Endothelial cell of umbilical vein (primary cell): ENCODE results near the gene AMDHD2.
"Not testable (repeated sequence)": the region's sequence is repeated elsewhere in the genome, so short reads cannot be mapped to it uniquely, and the experiment has no call there.

Experiments used
- CTCF ChIP-seq, 2 donors: IDR thresholded peaks; 1 replicate in 1 of 2; 2 replicates in 1 of 2; pipeline ENCODE4 v1.5.1; 2011; ENCODE audit warnings: low read length in 2 of 2, mild to moderate bottlenecking in 2 of 2, moderate library complexity in 2 of 2, control low read depth in 1 of 2, inconsistent platforms in 1 of 2, low read depth in 1 of 2; ENCODE audit not compliant: insufficient read depth in 1 of 2; ENCODE audit errors: extremely low read depth in 1 of 2
- JUN ChIP-seq: IDR thresholded peaks from 2 replicates; pipeline ENCODE4 v1.6.1; 2011; ENCODE audit warnings: borderline replicate concordance, low read depth; ENCODE audit not compliant: insufficient read length, insufficient read depth
- MAX ChIP-seq: IDR thresholded peaks from 2 replicates; pipeline ENCODE4 v1.6.1; 2011; ENCODE audit not compliant: insufficient read depth, insufficient read length
- POLR2A ChIP-seq: IDR thresholded peaks from 2 replicates; pipeline ENCODE4 v1.6.1; 2012; ENCODE audit warnings: low read depth, mild to moderate bottlenecking, control low read depth, low read length
- POLR2AphosphoS5 ChIP-seq: IDR thresholded peaks from 2 replicates; pipeline ENCODE4 v1.6.1; 2012; ENCODE audit warnings: low read depth, mild to moderate bottlenecking, control low read depth, low read length, moderate library complexity; ENCODE audit not compliant: insufficient read depth

- TF ChIP-seq POLR2A; CTCF (IDR thresholded peaks at IDR 0.05; ENCODE audit: extremely low read depth in 1 of 2, insufficient read depth in 1 of 2, low read depth in 1 of 2, low read length in 2 of 2); POLR2AphosphoS5; MAX; JUN: not testable (repeated sequence)
Measured at GRCh38 chr16:2567506-2567905, 47.3 kb downstream of the AMDHD2 start.
